WTC11 (cell line): ENCODE measurements around the gene NIP7. TPM values are rescaled to one million over a fixed set of nuclear protein-coding genes. Genes with fewer than 3 reads are reported as not detected.

Experiments used
- ATAC-seq: fragments of 200-7000 bp; cut with Tn5 transposase; 2 replicates; pipeline ENCODE4 v1.10.0; 2021; ENCODE audit warnings: mild to moderate bottlenecking, moderate library complexity
- CTCF ChIA-PET: fragments of 300-600 bp; sonication (Branson Sonifier 250); formaldehyde crosslinking; loops from one replicate; lab custom pipeline; 2021; ENCODE audit warnings: antibody characterized with exemption; lab: Charles Lee
- POLR2A ChIA-PET: fragments of 350-600 bp; sonication (Branson Sonifier 250); formaldehyde crosslinking; loops from one replicate; lab custom pipeline; 2021; ENCODE audit warnings: antibody characterized with exemption; lab: Charles Lee
- DNase-seq: peaks from one replicate; pipeline ENCODE4 v3.0.0; 2021; ENCODE audit warnings: low spot score
- H3K27ac Mint-ChIP-seq: 2 replicates; pipeline ENCODE4 v1.8.0; 2021; ENCODE audit warnings: mixed read lengths
- H3K27me3 Mint-ChIP-seq: 2 replicates; pipeline ENCODE4 v1.8.0; 2021; ENCODE audit warnings: low read depth, mild to moderate bottlenecking, moderate library complexity, mixed read lengths
- H3K36me3 Mint-ChIP-seq: 2 replicates; pipeline ENCODE4 v1.8.0; 2021; ENCODE audit warnings: mixed read lengths
- H3K4me1 Mint-ChIP-seq: 2 replicates; pipeline ENCODE4 v1.8.0; 2022; ENCODE audit warnings: mixed read lengths
- H3K4me3 Mint-ChIP-seq: 2 replicates; pipeline ENCODE4 v1.8.0; 2021; ENCODE audit warnings: mild to moderate bottlenecking, moderate library complexity, mixed read lengths
- H3K9me3 Mint-ChIP-seq: 2 replicates; pipeline ENCODE4 v1.8.0; 2021; ENCODE audit warnings: mixed read lengths
- ATF1 ChIP-seq: sonication (generic); formaldehyde crosslinking; IDR thresholded peaks from 2 replicates; pipeline ENCODE4 v1.8.1; 2023; ENCODE audit warnings: mild to moderate bottlenecking, moderate library complexity, missing genetic modification reagents
- CBFB ChIP-seq: sonication (generic); formaldehyde crosslinking; IDR thresholded peaks from 2 replicates; pipeline ENCODE4 v1.8.1; 2022; ENCODE audit warnings: mild to moderate bottlenecking, low read depth, missing genetic modification reagents
- FOXK1 ChIP-seq: sonication (generic); formaldehyde crosslinking; IDR thresholded peaks from 2 replicates; pipeline ENCODE4 v1.8.0; 2022; ENCODE audit warnings: mild to moderate bottlenecking, moderate library complexity, missing genetic modification reagents
- GRHL2 ChIP-seq: fragments of 250-450 bp; sonication (Bioruptor Pico); IDR thresholded peaks from 2 replicates; pipeline ENCODE4 v1.8.0; 2022; ENCODE audit warnings: mild to moderate bottlenecking, moderate library complexity; ENCODE audit not compliant: insufficient replicate concordance, severe bottlenecking
- JAZF1 ChIP-seq: fragments of 250-450 bp; sonication (Bioruptor Pico); IDR thresholded peaks from 2 replicates; pipeline ENCODE4 v1.9.0; 2021; ENCODE audit warnings: moderate library complexity, mild to moderate bottlenecking, inconsistent platforms
- NR1H2 ChIP-seq: sonication (generic); formaldehyde crosslinking; IDR thresholded peaks from 2 replicates; pipeline ENCODE4 v1.9.0; 2021; ENCODE audit warnings: mild to moderate bottlenecking, moderate library complexity, missing genetic modification reagents
- OVOL2 ChIP-seq: fragments of 250-450 bp; sonication (Bioruptor Pico); IDR thresholded peaks from 2 replicates; pipeline ENCODE4 v1.9.0; 2021; ENCODE audit warnings: mild to moderate bottlenecking, borderline replicate concordance
- TEAD1 ChIP-seq: sonication (generic); formaldehyde crosslinking; IDR thresholded peaks from 2 replicates; pipeline ENCODE4 v1.8.0; 2022; ENCODE audit warnings: mild to moderate bottlenecking, missing genetic modification reagents
- ZNF219 ChIP-seq: sonication (generic); formaldehyde crosslinking; IDR thresholded peaks from 2 replicates; pipeline ENCODE4 v1.8.0; 2023; ENCODE audit warnings: missing genetic modification reagents, mild to moderate bottlenecking, borderline replicate concordance
- total RNA-seq: library from RNA; stranded (reverse); gene quantifications from 3 replicates; pipeline ENCODE4 v1.2.3, GENCODE V29; 2021
- TF ChIP-seq, protein P1 (sequence below): fragments of 250-450 bp; sonication (Bioruptor Pico); IDR thresholded peaks from 2 replicates; pipeline ENCODE4 v1.9.0; 2021; ENCODE audit warnings: mild to moderate bottlenecking
- TF ChIP-seq, protein P2 (sequence below): fragments of 250-450 bp; sonication (Bioruptor Pico); conservative IDR thresholded peaks from 2 replicates; pipeline ENCODE4 v1.9.0; 2021; ENCODE audit warnings: mild to moderate bottlenecking
- TF ChIP-seq, protein P3 (sequence below): fragments of 250-450 bp; sonication (Bioruptor Pico); IDR thresholded peaks from 2 replicates; pipeline ENCODE4 v1.9.0; 2021; ENCODE audit warnings: mild to moderate bottlenecking
- TF ChIP-seq, protein P4 (sequence below): sonication (generic); formaldehyde crosslinking; IDR thresholded peaks from 2 replicates; pipeline ENCODE4 v1.8.1; 2022; ENCODE audit warnings: low read depth, mild to moderate bottlenecking, moderate library complexity, missing genetic modification reagents, borderline replicate concordance
- TF ChIP-seq, protein P5 (sequence below): sonication (generic); formaldehyde crosslinking; IDR thresholded peaks from 2 replicates; pipeline ENCODE4 v1.8.0; 2023; ENCODE audit warnings: mild to moderate bottlenecking, missing genetic modification reagents
- TF ChIP-seq, protein P6 (sequence below): sonication (generic); formaldehyde crosslinking; IDR thresholded peaks from 2 replicates; pipeline ENCODE4 v1.8.0; 2022; ENCODE audit warnings: missing genetic modification reagents
- TF ChIP-seq, protein P7 (sequence below): sonication (generic); formaldehyde crosslinking; IDR thresholded peaks from 2 replicates; pipeline ENCODE4 v1.8.0; 2022; ENCODE audit warnings: mild to moderate bottlenecking, missing genetic modification reagents
- TF ChIP-seq, protein P8 (sequence below): sonication (generic); formaldehyde crosslinking; IDR thresholded peaks from 2 replicates; pipeline ENCODE4 v1.8.1; 2023; ENCODE audit warnings: mild to moderate bottlenecking, moderate library complexity, missing genetic modification reagents

The NIP7 gene
- total RNA-seq, 1 experiment from 2014 or later, result 43.7 TPM

DNA sequence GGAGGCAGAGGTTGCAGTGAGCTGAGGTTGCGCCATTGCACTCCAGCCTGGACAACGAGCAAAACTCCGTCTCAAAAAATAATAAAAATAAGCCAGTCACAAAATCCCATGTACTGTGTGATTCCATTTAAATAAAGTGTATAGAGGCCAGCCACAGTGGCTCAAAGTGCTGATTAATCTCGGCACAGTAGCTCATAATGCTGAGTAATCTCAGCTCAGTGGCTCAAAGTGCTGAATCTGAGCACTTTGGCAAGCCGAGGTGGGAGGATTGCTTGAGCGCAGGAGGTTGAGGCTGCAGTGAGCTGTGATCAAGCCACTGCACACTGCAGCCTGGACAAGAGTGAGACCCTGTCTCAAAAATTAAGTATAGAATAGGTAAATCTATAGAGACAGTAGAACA is 7.1 kb downstream of the NIP7 start (continued):
- TF ChIP-seq, protein P1, sequence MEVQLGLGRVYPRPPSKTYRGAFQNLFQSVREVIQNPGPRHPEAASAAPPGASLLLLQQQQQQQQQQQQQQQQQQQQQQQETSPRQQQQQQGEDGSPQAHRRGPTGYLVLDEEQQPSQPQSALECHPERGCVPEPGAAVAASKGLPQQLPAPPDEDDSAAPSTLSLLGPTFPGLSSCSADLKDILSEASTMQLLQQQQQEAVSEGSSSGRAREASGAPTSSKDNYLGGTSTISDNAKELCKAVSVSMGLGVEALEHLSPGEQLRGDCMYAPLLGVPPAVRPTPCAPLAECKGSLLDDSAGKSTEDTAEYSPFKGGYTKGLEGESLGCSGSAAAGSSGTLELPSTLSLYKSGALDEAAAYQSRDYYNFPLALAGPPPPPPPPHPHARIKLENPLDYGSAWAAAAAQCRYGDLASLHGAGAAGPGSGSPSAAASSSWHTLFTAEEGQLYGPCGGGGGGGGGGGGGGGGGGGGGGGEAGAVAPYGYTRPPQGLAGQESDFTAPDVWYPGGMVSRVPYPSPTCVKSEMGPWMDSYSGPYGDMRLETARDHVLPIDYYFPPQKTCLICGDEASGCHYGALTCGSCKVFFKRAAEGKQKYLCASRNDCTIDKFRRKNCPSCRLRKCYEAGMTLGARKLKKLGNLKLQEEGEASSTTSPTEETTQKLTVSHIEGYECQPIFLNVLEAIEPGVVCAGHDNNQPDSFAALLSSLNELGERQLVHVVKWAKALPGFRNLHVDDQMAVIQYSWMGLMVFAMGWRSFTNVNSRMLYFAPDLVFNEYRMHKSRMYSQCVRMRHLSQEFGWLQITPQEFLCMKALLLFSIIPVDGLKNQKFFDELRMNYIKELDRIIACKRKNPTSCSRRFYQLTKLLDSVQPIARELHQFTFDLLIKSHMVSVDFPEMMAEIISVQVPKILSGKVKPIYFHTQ, result no peak
- TF ChIP-seq FOXK1 (CRISPR knock-in tag), result no peak

DNA sequence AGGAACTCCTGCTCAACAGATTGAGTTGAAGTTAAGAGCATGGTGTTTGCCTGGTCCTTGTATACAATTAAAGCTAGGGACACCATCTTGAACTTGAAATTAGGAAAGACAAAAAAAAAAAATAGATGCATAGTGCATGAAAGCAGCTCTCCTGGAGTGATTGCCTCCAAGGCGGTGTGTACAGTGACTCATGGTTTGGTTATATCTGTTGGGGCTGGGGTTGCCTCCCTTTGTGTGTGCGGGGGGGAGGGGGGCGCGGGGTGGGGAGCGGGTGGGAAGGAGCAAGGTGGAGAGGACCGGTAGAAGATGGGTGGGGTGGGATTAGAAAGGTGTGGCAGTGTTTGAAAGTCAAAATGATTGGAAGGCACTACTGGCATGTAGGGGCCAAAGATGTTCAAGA is 8.7 kb downstream of the NIP7 start:
- no peaks in the 10 kb centered on the region for H3K27me3 Mint-ChIP-seq
- H3K9me3 Mint-ChIP-seq, result no peaks in the 10 kb centered on the region
- CTCF ChIA-PET, result no interaction called here
- DNase-seq, result no peak
- H3K4me1 Mint-ChIP-seq, result no peaks in the 10 kb centered on the region
- H3K36me3 Mint-ChIP-seq, result peaks cover 4% of the 10 kb centered on the region
- POLR2A ChIA-PET, result no interaction called here
- no peak for ATAC-seq
- H3K27ac Mint-ChIP-seq, result no peak overlapping the region
- H3K4me3 Mint-ChIP-seq, result no peak overlapping the region
- no peak for TF ChIP-seq NR1H2 (CRISPR knock-in tag)
- TF ChIP-seq ATF1 (CRISPR knock-in tag), result no peak
- no peak for TF ChIP-seq TEAD1
- TF ChIP-seq ZNF219 (CRISPR knock-in tag), result no peak
- TF ChIP-seq, protein P2, sequence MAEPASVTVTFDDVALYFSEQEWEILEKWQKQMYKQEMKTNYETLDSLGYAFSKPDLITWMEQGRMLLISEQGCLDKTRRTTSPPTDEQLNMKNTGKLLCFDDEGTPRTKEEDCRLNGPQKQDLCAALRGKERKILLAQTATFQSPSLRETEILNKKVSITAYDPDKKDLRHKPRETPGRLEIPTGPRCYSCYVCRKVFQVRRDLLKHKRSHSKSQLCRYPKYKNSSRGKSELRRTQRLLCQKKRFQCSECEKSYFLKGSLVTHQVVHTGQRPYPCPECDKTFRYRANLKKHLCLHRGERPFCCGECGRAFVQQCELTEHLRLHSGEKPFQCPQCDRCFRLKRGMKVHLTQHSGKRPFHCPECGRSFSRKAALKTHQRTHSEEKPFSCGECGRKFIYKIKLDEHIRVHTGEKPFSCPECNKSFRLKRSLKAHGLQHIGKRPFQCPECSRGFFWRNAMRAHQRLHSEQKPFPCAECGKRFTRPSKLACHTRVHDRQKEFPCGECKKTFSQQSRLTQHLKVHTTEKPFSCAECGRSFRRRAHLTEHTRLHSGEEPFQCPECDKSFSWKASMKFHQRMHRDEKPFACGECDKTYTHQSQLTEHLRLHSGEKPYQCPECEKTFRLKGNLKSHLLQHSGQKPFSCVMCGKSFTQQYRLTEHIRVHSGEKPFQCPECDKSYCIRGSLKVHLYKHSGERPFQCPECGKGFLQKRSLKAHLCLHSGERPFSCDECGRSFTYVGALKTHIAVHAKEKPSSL (CRISPR knock-in tag), result no peak
- TF ChIP-seq, protein P3, sequence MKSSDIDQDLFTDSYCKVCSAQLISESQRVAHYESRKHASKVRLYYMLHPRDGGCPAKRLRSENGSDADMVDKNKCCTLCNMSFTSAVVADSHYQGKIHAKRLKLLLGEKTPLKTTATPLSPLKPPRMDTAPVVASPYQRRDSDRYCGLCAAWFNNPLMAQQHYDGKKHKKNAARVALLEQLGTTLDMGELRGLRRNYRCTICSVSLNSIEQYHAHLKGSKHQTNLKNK, result no peak
- TF ChIP-seq JAZF1 (CRISPR knock-in tag), result no peak
- TF ChIP-seq, protein P4, sequence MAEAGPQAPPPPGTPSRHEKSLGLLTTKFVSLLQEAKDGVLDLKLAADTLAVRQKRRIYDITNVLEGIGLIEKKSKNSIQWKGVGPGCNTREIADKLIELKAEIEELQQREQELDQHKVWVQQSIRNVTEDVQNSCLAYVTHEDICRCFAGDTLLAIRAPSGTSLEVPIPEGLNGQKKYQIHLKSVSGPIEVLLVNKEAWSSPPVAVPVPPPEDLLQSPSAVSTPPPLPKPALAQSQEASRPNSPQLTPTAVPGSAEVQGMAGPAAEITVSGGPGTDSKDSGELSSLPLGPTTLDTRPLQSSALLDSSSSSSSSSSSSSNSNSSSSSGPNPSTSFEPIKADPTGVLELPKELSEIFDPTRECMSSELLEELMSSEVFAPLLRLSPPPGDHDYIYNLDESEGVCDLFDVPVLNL (CRISPR knock-in tag), result no peak
- TF ChIP-seq OVOL2 (CRISPR knock-in tag), result no peak
- TF ChIP-seq GRHL2 (CRISPR knock-in tag), result no peak
- TF ChIP-seq, protein P5, sequence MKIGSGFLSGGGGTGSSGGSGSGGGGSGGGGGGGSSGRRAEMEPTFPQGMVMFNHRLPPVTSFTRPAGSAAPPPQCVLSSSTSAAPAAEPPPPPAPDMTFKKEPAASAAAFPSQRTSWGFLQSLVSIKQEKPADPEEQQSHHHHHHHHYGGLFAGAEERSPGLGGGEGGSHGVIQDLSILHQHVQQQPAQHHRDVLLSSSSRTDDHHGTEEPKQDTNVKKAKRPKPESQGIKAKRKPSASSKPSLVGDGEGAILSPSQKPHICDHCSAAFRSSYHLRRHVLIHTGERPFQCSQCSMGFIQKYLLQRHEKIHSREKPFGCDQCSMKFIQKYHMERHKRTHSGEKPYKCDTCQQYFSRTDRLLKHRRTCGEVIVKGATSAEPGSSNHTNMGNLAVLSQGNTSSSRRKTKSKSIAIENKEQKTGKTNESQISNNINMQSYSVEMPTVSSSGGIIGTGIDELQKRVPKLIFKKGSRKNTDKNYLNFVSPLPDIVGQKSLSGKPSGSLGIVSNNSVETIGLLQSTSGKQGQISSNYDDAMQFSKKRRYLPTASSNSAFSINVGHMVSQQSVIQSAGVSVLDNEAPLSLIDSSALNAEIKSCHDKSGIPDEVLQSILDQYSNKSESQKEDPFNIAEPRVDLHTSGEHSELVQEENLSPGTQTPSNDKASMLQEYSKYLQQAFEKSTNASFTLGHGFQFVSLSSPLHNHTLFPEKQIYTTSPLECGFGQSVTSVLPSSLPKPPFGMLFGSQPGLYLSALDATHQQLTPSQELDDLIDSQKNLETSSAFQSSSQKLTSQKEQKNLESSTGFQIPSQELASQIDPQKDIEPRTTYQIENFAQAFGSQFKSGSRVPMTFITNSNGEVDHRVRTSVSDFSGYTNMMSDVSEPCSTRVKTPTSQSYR (CRISPR knock-in tag), result no peak
- TF ChIP-seq, protein P6, sequence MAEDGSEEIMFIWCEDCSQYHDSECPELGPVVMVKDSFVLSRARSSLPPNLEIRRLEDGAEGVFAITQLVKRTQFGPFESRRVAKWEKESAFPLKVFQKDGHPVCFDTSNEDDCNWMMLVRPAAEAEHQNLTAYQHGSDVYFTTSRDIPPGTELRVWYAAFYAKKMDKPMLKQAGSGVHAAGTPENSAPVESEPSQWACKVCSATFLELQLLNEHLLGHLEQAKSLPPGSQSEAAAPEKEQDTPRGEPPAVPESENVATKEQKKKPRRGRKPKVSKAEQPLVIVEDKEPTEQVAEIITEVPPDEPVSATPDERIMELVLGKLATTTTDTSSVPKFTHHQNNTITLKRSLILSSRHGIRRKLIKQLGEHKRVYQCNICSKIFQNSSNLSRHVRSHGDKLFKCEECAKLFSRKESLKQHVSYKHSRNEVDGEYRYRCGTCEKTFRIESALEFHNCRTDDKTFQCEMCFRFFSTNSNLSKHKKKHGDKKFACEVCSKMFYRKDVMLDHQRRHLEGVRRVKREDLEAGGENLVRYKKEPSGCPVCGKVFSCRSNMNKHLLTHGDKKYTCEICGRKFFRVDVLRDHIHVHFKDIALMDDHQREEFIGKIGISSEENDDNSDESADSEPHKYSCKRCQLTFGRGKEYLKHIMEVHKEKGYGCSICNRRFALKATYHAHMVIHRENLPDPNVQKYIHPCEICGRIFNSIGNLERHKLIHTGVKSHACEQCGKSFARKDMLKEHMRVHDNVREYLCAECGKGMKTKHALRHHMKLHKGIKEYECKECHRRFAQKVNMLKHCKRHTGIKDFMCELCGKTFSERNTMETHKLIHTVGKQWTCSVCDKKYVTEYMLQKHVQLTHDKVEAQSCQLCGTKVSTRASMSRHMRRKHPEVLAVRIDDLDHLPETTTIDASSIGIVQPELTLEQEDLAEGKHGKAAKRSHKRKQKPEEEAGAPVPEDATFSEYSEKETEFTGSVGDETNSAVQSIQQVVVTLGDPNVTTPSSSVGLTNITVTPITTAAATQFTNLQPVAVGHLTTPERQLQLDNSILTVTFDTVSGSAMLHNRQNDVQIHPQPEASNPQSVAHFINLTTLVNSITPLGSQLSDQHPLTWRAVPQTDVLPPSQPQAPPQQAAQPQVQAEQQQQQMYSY (CRISPR knock-in tag), result no peak
- TF ChIP-seq CBFB (CRISPR knock-in tag), result no peak
- TF ChIP-seq, protein P7, sequence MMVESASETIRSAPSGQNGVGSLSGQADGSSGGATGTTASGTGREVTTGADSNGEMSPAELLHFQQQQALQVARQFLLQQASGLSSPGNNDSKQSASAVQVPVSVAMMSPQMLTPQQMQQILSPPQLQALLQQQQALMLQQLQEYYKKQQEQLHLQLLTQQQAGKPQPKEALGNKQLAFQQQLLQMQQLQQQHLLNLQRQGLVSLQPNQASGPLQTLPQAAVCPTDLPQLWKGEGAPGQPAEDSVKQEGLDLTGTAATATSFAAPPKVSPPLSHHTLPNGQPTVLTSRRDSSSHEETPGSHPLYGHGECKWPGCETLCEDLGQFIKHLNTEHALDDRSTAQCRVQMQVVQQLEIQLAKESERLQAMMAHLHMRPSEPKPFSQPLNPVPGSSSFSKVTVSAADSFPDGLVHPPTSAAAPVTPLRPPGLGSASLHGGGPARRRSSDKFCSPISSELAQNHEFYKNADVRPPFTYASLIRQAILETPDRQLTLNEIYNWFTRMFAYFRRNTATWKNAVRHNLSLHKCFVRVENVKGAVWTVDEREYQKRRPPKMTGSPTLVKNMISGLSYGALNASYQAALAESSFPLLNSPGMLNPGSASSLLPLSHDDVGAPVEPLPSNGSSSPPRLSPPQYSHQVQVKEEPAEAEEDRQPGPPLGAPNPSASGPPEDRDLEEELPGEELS (CRISPR knock-in tag), result no peak
- TF ChIP-seq, protein P8, sequence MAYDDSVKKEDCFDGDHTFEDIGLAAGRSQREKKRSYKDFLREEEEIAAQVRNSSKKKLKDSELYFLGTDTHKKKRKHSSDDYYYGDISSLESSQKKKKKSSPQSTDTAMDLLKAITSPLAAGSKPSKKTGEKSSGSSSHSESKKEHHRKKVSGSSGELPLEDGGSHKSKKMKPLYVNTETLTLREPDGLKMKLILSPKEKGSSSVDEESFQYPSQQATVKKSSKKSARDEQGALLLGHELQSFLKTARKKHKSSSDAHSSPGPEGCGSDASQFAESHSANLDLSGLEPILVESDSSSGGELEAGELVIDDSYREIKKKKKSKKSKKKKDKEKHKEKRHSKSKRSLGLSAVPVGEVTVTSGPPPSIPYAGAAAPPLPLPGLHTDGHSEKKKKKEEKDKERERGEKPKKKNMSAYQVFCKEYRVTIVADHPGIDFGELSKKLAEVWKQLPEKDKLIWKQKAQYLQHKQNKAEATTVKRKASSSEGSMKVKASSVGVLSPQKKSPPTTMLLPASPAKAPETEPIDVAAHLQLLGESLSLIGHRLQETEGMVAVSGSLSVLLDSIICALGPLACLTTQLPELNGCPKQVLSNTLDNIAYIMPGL (CRISPR knock-in tag), result no peak
